CD4-positive, alpha-beta T cell treated with Interleukin-6 at 100 ng/mL for 8 hours (primary cell): ENCODE results near the gene NUAK1.
"Not testable (repeated sequence)": the region's sequence is repeated elsewhere in the genome, so short reads cannot be mapped to it uniquely, and the experiment has no call there.

ENCODE experiments used
- DNase-seq: peaks from one replicate; pipeline ENCODE4 v3.0.0-alpha.2; 2020; ENCODE audit warnings: mixed read lengths, low spot score

NUAK1 gene

GRCh38 chr12:106033161-106033675, 105.5 kb downstream of the NUAK1 start:
- no peak for DNase-seq

- DNase-seq: no peak
Measured at GRCh38 chr12:106032623-106032925, 106.2 kb downstream of the NUAK1 start.

DNA sequence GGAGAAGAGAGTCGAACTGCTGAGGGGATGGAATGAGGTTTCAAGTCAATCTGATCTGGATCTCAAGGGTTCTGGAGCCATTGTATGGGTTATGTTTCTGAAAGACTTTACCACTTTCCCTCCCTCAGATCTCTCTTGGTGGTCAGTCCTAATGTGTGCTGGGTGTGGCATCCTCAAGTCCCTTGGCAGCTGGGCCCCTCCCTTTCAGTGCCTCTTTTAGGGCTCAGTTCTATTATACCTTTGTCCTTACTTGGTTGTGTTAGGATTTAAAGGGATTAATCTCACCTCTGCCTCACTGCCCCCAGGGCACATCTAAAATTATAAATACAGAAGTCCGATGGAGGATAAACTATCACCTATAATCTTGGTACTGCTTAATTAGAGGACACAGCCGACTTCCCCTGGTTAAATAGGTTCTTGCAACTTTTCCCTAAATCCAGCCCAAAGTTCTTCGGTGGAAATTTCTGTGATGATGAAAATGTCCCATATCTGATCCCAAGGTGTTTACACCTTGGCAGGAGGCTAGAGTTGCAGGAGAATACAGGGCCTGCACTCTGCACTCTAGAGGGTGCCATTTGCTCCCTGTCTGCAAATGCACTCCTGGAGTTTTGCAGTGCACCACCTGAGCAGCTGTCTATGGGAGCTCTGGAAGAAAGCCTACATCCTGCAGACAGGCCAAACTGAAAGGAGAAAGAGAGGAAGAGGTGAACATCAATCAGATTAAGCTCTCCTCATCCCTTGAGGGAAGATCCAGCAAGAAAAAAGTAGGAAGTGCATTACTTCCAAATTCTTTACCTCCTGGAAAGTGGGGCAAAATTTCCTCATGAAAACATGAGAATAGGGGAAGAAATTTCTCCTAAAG, 106.8 kb downstream of the NUAK1 start:
- no peak for DNase-seq

- no peak for DNase-seq
Measured at GRCh38 chr12:106030210-106031071, 108.3 kb downstream of the NUAK1 start.

DNA sequence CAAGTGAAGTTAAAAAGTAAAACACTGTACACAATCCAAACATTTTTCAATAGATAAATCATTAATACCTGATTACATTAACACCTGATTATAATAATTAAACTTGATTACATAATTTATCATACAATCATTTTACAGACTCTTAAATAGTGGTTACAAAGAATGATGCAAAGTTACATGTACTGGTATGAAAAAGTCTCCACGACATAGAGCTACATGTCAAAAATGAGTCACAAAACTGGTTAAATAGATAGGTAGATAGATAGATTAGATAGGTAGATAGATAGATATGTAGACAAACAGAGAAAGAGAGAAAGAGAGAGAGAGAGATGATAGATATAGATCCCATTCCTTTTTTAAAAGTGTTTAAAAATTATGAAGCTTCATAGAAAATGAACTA, 109.2 kb downstream of the NUAK1 start:
- no peak for DNase-seq

GRCh38 chr12:106027911-106028310, 110.8 kb downstream of the NUAK1 start:
- no peak for DNase-seq

- no peak for DNase-seq
Measured at GRCh38 chr12:106027286-106027685, 111.5 kb downstream of the NUAK1 start.

DNA sequence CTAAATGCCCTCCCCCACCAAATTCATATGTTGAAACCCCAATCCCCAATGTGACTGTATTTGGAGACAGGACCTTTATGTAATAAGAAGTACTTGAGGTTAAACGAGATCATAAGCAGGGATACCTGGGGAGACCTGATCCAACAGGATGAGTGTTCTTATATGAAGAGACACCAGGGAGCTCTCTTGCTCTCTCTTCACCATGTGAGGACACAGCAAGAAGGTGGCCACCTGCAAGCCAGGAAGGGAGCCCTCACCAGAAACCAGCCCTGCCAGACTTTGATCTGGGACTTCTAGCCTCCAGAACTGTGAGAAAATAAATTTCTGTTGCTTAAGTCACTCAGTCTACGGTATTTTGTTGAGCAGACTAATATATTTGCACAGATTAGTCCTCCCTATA, 113.6 kb downstream of the NUAK1 start:
- DNase-seq: no peak

DNA sequence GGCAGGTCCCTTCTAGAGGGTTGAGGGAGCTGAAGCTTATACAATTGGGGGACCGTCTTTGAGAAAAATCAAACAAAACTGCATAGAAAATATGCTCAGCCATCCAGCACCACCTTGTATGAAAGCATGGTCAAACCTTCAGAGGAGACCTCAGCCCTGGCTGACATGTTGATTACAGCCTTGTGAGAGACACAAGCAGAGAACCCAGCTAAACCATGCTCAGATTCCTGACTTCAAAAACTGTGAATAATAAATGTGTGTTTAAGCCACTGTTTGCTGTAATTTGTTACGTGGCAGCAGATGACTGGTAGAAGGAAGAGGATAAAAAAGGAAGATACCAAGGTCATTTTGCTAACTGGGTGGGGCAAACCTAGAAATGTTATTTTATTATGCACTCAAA, 115.7 kb downstream of the NUAK1 start:
- no peak for DNase-seq

GRCh38 chr12:106022568-106023012, 116.2 kb downstream of the NUAK1 start:
- no peak for DNase-seq

DNA sequence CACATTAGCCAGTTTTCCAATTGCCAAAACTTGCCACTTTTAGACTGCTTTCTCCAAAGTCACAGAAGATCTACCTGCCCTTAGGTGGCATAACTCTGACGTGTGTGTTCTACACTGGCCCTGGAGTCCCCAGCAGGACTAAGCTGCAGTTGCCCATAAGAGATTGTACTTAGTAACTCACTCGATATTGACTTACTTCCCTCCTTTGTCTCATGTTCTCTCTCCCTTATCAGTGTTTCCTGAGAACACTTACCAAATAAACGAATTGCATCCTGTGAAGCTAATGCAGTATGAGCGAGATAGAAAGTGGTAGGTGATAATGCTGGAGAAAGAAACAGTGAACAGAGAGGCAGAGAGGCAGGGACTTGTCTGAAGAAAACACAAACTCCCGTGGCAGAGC, 117.2 kb downstream of the NUAK1 start:
- no peak for DNase-seq

- DNase-seq: no peak
Measured at GRCh38 chr12:106020736-106021135, 118.0 kb downstream of the NUAK1 start.

- no peak for DNase-seq
Measured at GRCh38 chr12:106019144-106019543, 119.6 kb downstream of the NUAK1 start.

DNA sequence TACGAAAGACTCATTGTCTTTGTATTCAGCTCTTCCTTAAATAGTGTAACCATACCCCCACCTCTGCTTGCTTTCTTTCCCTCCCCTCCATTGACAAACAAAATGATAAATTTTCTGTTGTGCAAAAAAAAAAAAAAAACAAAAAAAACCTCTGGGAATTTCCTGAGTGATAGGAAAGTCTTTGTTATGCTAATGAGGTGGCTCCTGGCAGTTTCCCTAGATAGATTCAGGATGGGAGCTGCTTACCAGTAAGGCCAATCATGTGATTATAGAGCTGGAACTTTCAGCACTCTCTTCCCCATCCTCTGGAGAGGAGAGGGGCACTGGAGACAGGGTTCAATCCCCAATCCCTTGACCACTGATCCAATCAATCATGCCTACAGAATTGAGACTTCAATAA, 120.5 kb downstream of the NUAK1 start:
- DNase-seq: no peak

GRCh38 chr12:106016601-106017278, 122.0 kb downstream of the NUAK1 start:
- not testable (repeated sequence) for DNase-seq

- DNase-seq: no peak
Measured at GRCh38 chr12:106015646-106016045, 123.1 kb downstream of the NUAK1 start.

- DNase-seq: no peak
Measured at GRCh38 chr12:106013941-106014340, 124.8 kb downstream of the NUAK1 start.
